NCI-H1092 treated with DMSO at 0.1 percent for 48 hours (cell line): ENCODE results near the gene CRIP1.

Source experiments
- DNase-seq: peaks from one replicate; lab custom pipeline; 2025; lab: John Stamatoyannopoulos, UW

Gene CRIP1

GRCh38 chr14:105480807-105481801 is 5.6 kb upstream of the CRIP1 start:
- DNase-seq = peak; percentile 97

GRCh38 chr14:105481886-105482457 is 4.7 kb upstream of the CRIP1 start:
- peak; percentile 94 for DNase-seq

GRCh38 chr14:105482486-105483110 is 4.1 kb upstream of the CRIP1 start:
- no peak for DNase-seq

- no peak for DNase-seq
These were observed 3.2 kb upstream of the CRIP1 start for GRCh38 chr14:105483300-105484068.

GRCh38 chr14:105484069-105484996 is 2.4 kb upstream of the CRIP1 start:
- peak; percentile 37 for DNase-seq

GRCh38 chr14:105484997-105485393 is 1.7 kb upstream of the CRIP1 start:
- DNase-seq = no peak

- no peak for DNase-seq
These were observed 935 bp upstream of the CRIP1 start for GRCh38 chr14:105485739-105486162.

- no peak for DNase-seq
These were observed 325 bp downstream of the CRIP1 start for GRCh38 chr14:105486974-105487448.

GRCh38 chr14:105487449-105487985 is 831 bp downstream of the CRIP1 start:
- no peak for DNase-seq

GRCh38 chr14:105487986-105488777 is 1.5 kb downstream of the CRIP1 start:
- no peak for DNase-seq

- DNase-seq = peak; percentile 59
These were observed 2.3 kb downstream of the CRIP1 start for GRCh38 chr14:105488781-105489541.

- DNase-seq = peak; percentile 89
These were observed 3.0 kb downstream of the CRIP1 start for GRCh38 chr14:105489542-105490266.

GRCh38 chr14:105490267-105490571 is 3.5 kb downstream of the CRIP1 start:
- DNase-seq = no peak

GRCh38 chr14:105490572-105491365 is 4.1 kb downstream of the CRIP1 start, which contains the start of gene TEDC1:
Gene TEDC1, plus strand, starts transcription at chr14:105491246. Its CDS starts 130 bp downstream, at chr14:105491376.
- DNase-seq = peak; percentile 100

- DNase-seq = peak; percentile 46
These were observed 4.8 kb downstream of the CRIP1 start for GRCh38 chr14:105491366-105491973.

GRCh38 chr14:105492031-105492970 is 5.6 kb downstream of the CRIP1 start:
- no peak for DNase-seq
